ENCODE data around the gene EVC2.

GRCh38 chr4:5704276-5704675 is 4.1 kb downstream of the EVC2 start:
- TF ChIP-seq CTCF (conservative IDR thresholded peaks at IDR 0.05; ENCODE audit: low read depth, low read length) (no peak), EZH2 (IDR thresholded peaks at IDR 0.05; ENCODE audit: borderline replicate concordance, low read depth, low read length, poor library complexity, severe bottlenecking) (no peak)
